ENCODE measurements around the gene MAP3K3.

MAP3K3 gene

GRCh38 chr17:63682981-63683380 lies 60.8 kb downstream of the MAP3K3 start:
- no peak overlapping the region for H3K4me3 Mint-ChIP-seq
- no peak for DNase-seq
- H3K4me1 Mint-ChIP-seq = peaks cover 14 to 18% of the 10 kb centered on the region in 2 donors
- H3K36me3 Mint-ChIP-seq = peaks cover 24 to 49% of the 10 kb centered on the region in 2 donors
- H3K27me3 Mint-ChIP-seq = no peaks in the 10 kb centered on the region
- H3K9me3 Mint-ChIP-seq = no peaks in the 10 kb centered on the region
- peak overlapping the region; percentile 67 for H3K27ac Mint-ChIP-seq
- ATAC-seq (replicated peaks) = no peak

- DNase-seq = no peak
- Mint-ChIP-seq H3K27me3 (no peaks in the 10 kb centered on the region), H3K4me3 (no peak overlapping the region), H3K36me3 (peaks cover 22 to 63% of the 10 kb centered on the region in 2 donors), H3K9me3 (no peaks in the 10 kb centered on the region), H3K4me1 (peaks cover 14 to 16% of the 10 kb centered on the region in 2 donors), H3K27ac (no peak overlapping the region)
- ATAC-seq (replicated peaks) = no peak
Observed at GRCh38 chr17:63685041-63685440, 62.8 kb downstream of the MAP3K3 start.

GRCh38 chr17:63685578-63685977 lies 63.4 kb downstream of the MAP3K3 start:
- Mint-ChIP-seq H3K4me1 (peaks cover 14 to 15% of the 10 kb centered on the region in 2 donors), H3K27ac (no peak overlapping the region), H3K27me3 (no peaks in the 10 kb centered on the region), H3K9me3 (no peaks in the 10 kb centered on the region), H3K36me3 (peaks cover 19 to 65% of the 10 kb centered on the region in 2 donors), H3K4me3 (no peak overlapping the region)
- DNase-seq (no peak), ATAC-seq (replicated peaks) (no peak)

- Mint-ChIP-seq H3K27me3 (no peaks in the 10 kb centered on the region), H3K36me3 (peaks cover 21 to 65% of the 10 kb centered on the region in 2 donors), H3K9me3 (no peaks in the 10 kb centered on the region), H3K27ac (peak overlapping the region; percentile 73), H3K4me1 (peaks cover 15 to 21% of the 10 kb centered on the region in 2 donors), H3K4me3 (peak overlapping the region in 1 of 2 donors; percentile 42)
- DNase-seq (no peak), ATAC-seq (replicated peaks) (peak; percentile 74 to 87)
Observed at GRCh38 chr17:63686138-63686685, 64.0 kb downstream of the MAP3K3 start.

- ATAC-seq (replicated peaks) (peak; percentile 48 to 52), DNase-seq (no peak)
- peak overlapping the region; percentile 38 for H3K27ac Mint-ChIP-seq
- H3K4me1 Mint-ChIP-seq = peaks cover 12 to 23% of the 10 kb centered on the region in 2 donors
- H3K36me3 Mint-ChIP-seq = peaks cover 22 to 53% of the 10 kb centered on the region in 2 donors
- H3K4me3 Mint-ChIP-seq = no peak overlapping the region
- no peaks in the 10 kb centered on the region for H3K9me3 Mint-ChIP-seq
- no peaks in the 10 kb centered on the region for H3K27me3 Mint-ChIP-seq
Observed at GRCh38 chr17:63688396-63689020, 66.3 kb downstream of the MAP3K3 start.

GRCh38 chr17:63689479-63689878 lies 67.3 kb downstream of the MAP3K3 start:
- Mint-ChIP-seq H3K4me3 (no peak overlapping the region), H3K27me3 (no peaks in the 10 kb centered on the region), H3K36me3 (peaks cover 26 to 59% of the 10 kb centered on the region in 2 donors), H3K27ac (no peak overlapping the region), H3K4me1 (peaks cover 17 to 33% of the 10 kb centered on the region in 2 donors), H3K9me3 (no peaks in the 10 kb centered on the region)
- no peak for DNase-seq
- no peak for ATAC-seq (replicated peaks)

- DNase-seq = no peak
- ATAC-seq (replicated peaks) = no peak
- H3K9me3 Mint-ChIP-seq = no peaks in the 10 kb centered on the region
- peaks cover 39 to 76% of the 10 kb centered on the region in 2 donors for H3K36me3 Mint-ChIP-seq
- H3K27ac Mint-ChIP-seq = no peak overlapping the region
- H3K27me3 Mint-ChIP-seq = no peaks in the 10 kb centered on the region
- peaks cover 31 to 53% of the 10 kb centered on the region in 2 donors for H3K4me1 Mint-ChIP-seq
- no peak overlapping the region for H3K4me3 Mint-ChIP-seq
Observed at GRCh38 chr17:63692195-63692816, 70.1 kb downstream of the MAP3K3 start.

GRCh38 chr17:63693411-63694113 lies 71.3 kb downstream of the MAP3K3 start:
- H3K4me1 Mint-ChIP-seq = peaks cover 34 to 62% of the 10 kb centered on the region in 2 donors
- H3K9me3 Mint-ChIP-seq = no peaks in the 10 kb centered on the region
- H3K4me3 Mint-ChIP-seq = no peak overlapping the region
- H3K27ac Mint-ChIP-seq = peak overlapping the region; percentile 97
- ATAC-seq (replicated peaks) = no peak
- DNase-seq = no peak
- no peaks in the 10 kb centered on the region for H3K27me3 Mint-ChIP-seq
- H3K36me3 Mint-ChIP-seq = peaks cover 48 to 82% of the 10 kb centered on the region in 2 donors

- Mint-ChIP-seq H3K4me1 (peaks cover 34 to 62% of the 10 kb centered on the region in 2 donors), H3K27me3 (no peaks in the 10 kb centered on the region), H3K9me3 (no peaks in the 10 kb centered on the region), H3K36me3 (peaks cover 48 to 75% of the 10 kb centered on the region in 2 donors), H3K27ac (peak overlapping the region; percentile 97), H3K4me3 (no peak overlapping the region)
- ATAC-seq (replicated peaks) (no peak), DNase-seq (no peak)
Observed at GRCh38 chr17:63694229-63694949, 72.2 kb downstream of the MAP3K3 start.

- Mint-ChIP-seq H3K27me3 (no peaks in the 10 kb centered on the region), H3K9me3 (no peaks in the 10 kb centered on the region), H3K4me1 (peaks cover 34 to 62% of the 10 kb centered on the region in 2 donors), H3K4me3 (peak overlapping the region; percentile 57 to 66), H3K36me3 (peaks cover 47 to 69% of the 10 kb centered on the region in 2 donors), H3K27ac (peak overlapping the region; percentile 97)
- ATAC-seq (replicated peaks) (no peak), DNase-seq (no peak)
Observed at GRCh38 chr17:63694950-63695773, 72.9 kb downstream of the MAP3K3 start.

- DNase-seq (no peak), ATAC-seq (replicated peaks) (no peak)
- H3K36me3 Mint-ChIP-seq = peaks cover 46 to 63% of the 10 kb centered on the region in 2 donors
- H3K4me1 Mint-ChIP-seq = peaks cover 34 to 61% of the 10 kb centered on the region in 2 donors
- H3K27me3 Mint-ChIP-seq = no peaks in the 10 kb centered on the region
- no peaks in the 10 kb centered on the region for H3K9me3 Mint-ChIP-seq
- peak overlapping the region; percentile 97 for H3K27ac Mint-ChIP-seq
- peak overlapping the region; percentile 95 for H3K4me3 Mint-ChIP-seq
Observed at GRCh38 chr17:63695889-63696288, 73.7 kb downstream of the MAP3K3 start.

GRCh38 chr17:63696381-63696961 lies 74.3 kb downstream of the MAP3K3 start:
- H3K4me1 Mint-ChIP-seq = peaks cover 38 to 64% of the 10 kb centered on the region in 2 donors

More at GRCh38 chr17:63696381-63696961, 74.3 kb downstream of the MAP3K3 start:
- H3K27ac Mint-ChIP-seq = peak overlapping the region; percentile 97
- H3K9me3 Mint-ChIP-seq = no peaks in the 10 kb centered on the region
- peaks cover 46 to 65% of the 10 kb centered on the region in 2 donors for H3K36me3 Mint-ChIP-seq
- peak overlapping the region; percentile 95 for H3K4me3 Mint-ChIP-seq
- ATAC-seq (replicated peaks) = peak in 1 of 2 donors; percentile 2
- peak; percentile 46 for DNase-seq
- no peaks in the 10 kb centered on the region for H3K27me3 Mint-ChIP-seq
